Occipital lobe (tissue), 2 donors: ENCODE data around the gene STARD13. TPM values are rescaled to one million over a fixed set of nuclear protein-coding genes. Genes with fewer than 3 reads are reported as not detected.

Experiments
- DNase-seq: peaks from one replicate; lab custom pipeline; 2025; lab: John Stamatoyannopoulos, UW
- total RNA-seq: library from RNA; depleted of rRNA; stranded (reverse); fragments of >200 nt; gene quantifications from one replicate; pipeline ENCODE4 v1.2.3, GENCODE V29; 2014

Gene STARD13
- total RNA-seq, 1 donor from 2014 or later, result 12.3 TPM

GRCh38 chr13:33229446-33230177 is 55.9 kb downstream of the STARD13 start:
- DNase-seq, result peak; percentile 35

DNA sequence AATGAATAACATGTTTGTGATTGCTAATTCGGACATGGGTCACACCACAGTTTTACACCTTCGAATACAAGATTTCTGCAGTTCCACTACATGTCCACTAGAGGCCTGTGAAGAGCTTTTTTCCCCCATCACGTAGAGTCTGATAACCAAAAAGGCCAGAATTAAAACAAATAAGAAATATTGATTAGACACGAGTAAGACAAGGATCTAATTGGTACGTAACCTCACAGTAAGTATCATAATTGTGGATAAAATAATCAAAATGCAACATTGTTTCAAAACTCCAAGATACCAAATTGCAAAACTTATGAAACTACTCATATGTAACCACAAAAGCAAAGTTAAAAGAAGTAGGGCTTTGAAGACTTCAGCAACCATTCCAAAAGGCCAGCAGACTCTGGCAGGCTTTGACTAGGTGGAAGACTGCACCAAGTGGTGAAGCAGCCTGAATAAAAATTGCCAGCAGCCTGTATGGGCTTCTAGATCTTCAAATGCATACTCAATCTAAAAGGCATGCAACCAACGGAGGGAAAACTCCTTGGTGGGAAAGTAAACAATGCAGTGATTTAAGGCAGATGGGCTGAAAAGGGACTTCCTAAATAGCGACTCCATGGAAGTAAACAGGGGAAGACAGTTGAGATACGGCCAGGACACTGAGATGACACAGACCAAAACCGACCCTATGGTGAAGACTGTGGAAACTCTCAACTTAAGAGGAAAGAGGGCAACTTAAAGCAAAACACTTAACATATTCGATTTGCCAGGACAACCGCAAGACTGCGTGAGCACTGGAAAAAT is 56.7 kb downstream of the STARD13 start:
- no peak for DNase-seq

DNA sequence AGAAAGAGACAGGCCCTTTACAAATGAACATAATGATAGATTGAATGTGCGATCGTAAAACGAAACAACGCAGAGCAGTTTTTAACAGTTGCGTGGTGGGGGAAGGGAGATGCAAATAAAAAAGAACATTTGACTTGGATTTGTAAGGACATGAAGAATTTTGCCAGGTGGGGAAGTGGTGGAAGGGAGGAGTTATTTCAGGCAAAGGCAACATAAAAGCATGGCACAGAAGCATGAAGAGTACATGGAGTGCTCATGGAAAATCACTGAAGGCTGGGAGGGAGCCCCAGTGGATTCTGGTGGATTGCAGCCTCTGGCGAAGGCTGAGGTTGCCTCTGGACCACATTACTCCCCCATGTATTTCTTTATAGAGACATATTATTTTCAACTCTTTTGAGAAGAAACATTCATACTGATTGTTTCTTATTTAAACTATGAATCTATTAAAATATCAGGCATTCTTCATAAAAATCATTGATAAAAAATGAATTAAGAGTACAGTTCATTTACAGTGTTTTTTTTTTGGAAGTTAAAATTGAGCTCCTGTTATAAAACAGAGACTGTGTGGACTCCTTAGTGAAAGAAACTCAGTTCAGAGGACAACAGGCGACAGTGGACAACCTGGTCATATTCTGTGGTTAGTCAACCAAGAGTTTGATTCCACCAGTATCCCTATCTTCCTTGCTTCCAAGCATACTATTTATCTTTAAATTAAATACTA is 57.5 kb downstream of the STARD13 start:
- no peak for DNase-seq

GRCh38 chr13:33224686-33225085 is 60.9 kb downstream of the STARD13 start:
- no peak for DNase-seq

DNA sequence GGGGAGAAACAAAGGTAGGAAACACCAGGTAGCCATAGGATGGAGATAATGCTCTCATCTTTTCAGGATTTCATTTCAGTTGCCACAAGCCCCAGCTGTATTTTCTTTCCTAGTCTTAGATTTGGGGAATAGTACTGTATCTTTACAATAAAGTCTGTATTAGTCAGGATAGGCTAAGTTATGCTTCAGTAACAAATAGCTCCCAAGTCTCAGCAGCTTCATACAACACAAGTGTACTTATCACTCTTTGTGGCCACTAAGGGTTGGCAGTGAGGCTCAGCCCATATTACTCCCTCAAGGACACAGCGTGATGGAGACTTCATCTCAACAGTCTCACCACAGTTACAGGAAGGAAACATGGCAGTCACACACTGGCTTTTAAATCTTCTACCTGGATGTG is 61.4 kb downstream of the STARD13 start:
- DNase-seq, result no peak

- DNase-seq, result no peak
Observed at GRCh38 chr13:33219926-33220325, 65.6 kb downstream of the STARD13 start.

GRCh38 chr13:33218426-33218825 is 67.1 kb downstream of the STARD13 start:
- no peak for DNase-seq

GRCh38 chr13:33218020-33218419 is 67.5 kb downstream of the STARD13 start:
- DNase-seq, result no peak

- DNase-seq, result no peak
Observed at GRCh38 chr13:33217256-33217655, 68.3 kb downstream of the STARD13 start.

- DNase-seq, result no peak
Observed at GRCh38 chr13:33213797-33214196, 71.8 kb downstream of the STARD13 start.

DNA sequence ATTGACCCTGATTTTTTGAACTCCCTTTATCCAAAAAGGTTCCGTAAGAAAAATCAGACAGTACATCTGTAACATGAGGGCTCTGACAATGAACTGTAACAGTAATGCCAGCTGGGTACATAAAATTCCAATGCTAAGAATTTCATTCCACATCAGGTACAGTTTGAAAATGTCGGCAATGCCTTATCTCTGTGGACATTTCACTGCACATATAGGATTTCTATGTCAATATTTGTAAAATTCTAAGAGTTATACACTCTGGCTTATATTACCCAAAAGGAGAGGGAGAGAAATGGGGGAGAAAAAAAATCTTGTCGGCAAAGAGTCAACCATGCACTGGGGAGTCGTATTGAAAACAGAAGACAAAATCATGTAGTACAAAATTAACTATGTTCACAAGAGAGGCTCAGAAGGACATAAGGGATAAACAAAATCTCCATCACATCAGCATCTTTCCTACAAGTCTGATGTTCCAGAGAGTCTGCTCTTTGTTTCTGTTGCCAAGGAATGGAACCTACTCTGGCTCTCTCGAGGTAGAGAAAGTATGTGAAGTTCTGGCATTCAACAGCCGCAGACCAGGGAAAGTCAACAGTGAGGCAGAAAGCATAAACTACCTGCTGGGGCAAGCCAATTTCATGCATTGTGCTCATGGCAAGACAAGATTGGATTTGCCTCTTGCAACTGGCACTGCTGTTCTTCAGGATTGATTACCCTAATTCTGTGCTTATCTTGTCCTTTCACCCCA is 72.4 kb downstream of the STARD13 start:
- no peak for DNase-seq

DNA sequence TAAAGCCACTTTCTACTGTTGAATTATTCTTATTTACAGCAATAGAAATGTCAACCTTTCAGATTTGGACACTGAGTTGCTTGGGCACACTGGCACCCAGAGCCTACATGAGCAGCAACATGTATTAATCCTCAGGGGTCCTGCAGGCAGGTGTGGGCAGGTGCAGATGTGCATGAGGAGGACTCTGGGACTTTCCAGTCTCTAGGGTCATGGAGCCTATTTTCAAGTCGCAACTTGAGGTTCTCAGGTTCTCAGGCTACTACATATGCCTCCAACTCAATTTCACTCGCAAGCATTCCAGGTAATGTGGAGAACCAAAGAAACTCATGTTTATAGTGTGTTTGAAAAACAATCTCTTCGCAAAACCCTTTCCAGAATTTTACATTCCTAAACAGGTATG is 73.2 kb downstream of the STARD13 start:
- no peak for DNase-seq

DNA sequence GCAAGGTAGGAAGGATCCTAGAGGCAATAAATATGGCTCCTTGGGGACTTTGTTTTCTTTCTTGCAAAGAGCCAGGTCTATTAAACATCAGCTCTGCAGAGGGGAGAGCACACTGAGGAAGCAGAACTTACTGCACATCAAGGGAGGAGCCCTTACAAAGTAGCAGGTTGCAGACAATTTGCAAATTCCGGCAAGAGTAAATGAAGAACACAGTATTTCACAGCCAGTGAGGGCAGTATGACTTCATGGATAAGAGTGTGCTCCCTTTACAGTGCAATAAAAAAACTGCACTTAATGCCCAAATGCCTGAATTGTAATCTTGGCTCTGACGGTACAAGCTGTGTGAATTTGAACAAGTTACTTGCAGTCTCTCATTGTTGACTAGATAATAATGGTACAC is 75.5 kb downstream of the STARD13 start:
- DNase-seq, result no peak

DNA sequence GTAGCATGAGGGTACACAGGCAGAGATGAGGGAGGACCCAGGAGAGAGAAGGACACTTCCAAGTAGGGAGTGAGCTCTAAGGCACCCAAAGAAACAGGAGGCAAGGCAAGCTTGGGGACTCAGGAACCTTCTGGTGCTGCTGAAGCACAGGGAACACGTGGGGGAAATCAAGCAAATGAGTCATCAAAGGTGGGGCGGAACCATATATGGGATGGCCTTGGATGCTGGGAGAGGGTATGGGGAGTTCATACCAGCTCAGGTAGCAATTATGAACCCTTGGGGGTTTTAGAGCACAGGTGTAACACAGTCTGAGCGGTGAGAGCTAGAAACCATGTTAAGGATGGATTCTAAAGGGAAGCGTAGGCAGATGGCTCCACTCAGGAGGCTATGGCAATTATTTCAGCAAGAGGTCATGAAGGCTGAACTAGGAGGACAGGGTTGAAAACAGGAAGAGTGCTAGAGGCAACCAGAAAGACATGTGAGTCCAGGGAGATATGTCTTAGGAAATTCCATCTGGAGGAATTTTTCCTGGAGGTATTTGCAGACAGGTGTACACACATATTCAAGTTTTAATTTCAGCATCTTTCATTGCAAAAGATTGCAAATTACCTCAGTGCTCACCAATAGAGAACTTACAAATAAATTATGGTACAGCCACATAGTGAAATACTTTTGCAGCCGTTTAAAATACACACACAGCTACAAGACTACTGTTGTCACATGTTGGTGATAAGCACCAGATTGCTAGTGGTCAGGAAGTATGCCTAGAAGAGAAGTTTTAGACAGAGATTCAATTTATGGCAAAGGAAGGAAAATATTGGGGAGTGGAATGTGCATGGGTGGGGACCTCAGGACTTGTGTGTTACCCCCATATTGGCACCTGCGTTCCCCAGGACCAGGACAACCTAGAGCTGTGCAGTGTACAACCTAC is 77.0 kb downstream of the STARD13 start:
- DNase-seq, result no peak

GRCh38 chr13:33207615-33207961 is 78.0 kb downstream of the STARD13 start:
- DNase-seq, result no peak

- no peak for DNase-seq
Observed at GRCh38 chr13:33206945-33207614, 78.5 kb downstream of the STARD13 start.

GRCh38 chr13:33206425-33206824 is 79.1 kb downstream of the STARD13 start:
- DNase-seq, result no peak

DNA sequence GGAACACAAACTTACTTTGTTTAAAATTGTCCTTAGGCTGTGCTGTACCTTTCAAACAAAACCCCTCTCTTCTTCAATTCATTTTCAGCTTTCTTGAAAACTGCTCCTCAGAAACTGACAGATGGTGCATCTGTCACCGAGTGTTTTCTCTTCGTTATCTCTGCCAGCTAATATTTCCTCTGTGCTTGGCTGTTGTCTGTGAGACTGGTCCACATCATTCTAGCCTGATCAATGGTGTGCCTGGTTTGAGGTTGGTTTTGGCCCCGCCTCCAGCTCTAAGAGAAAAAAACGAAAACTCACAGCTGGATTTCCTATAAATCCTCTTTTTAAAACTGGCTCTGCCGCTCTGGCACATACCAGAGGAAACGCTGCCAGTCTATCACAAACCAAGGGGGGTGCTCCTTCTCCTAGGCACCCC is 79.7 kb downstream of the STARD13 start:
- no peak for DNase-seq

DNA sequence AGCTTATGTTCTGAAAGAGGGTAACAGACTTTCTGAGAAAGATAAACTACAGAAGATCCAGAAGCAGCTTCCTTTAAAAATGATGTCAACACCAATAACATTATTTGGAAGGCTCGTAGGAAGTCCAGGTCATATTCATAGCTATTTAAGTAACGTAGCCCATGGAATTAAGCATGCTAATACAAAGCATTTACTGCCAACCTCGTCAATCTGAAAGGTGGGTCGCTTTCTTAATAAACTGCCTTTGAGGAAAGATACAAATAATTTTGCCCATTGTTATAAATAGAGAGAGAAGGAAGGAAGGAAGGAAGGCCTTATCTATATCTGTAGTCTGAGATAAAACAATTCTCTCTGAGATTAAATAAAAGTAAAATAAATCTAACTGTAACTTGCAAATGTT is 80.3 kb downstream of the STARD13 start:
- DNase-seq, result no peak
